Activated T-cell treated with anti-CD3 and anti-CD28 coated beads for 24 hours (primary cell): ENCODE results near the gene CCDC92.
A peak's percentile ranks its signal among the peaks of the same experiment; 100 is the strongest.
"Not testable (repeated sequence)": the region's sequence is repeated elsewhere in the genome, so short reads cannot be mapped to it uniquely, and the experiment has no call there.

Source experiments
- DNase-seq: peaks from one replicate; pipeline ENCODE4 v3.0.0-alpha.2; 2020; ENCODE audit warnings: low read depth

CCDC92 gene

GRCh38 chr12:123949770-123950165, 22.9 kb downstream of the CCDC92 start:
- DNase-seq = no peak

- DNase-seq = no peak
Observed at GRCh38 chr12:123948796-123949769, 23.5 kb downstream of the CCDC92 start.

- DNase-seq = no peak
Observed at GRCh38 chr12:123948401-123948795, 24.2 kb downstream of the CCDC92 start.

GRCh38 chr12:123947531-123947930, 25.1 kb downstream of the CCDC92 start:
- DNase-seq = not testable (repeated sequence)

- not testable (repeated sequence) for DNase-seq
Observed at GRCh38 chr12:123946516-123947505, 25.8 kb downstream of the CCDC92 start.

- no peak for DNase-seq
Observed at GRCh38 chr12:123946152-123946515, 26.5 kb downstream of the CCDC92 start.

GRCh38 chr12:123945287-123946151, 27.1 kb downstream of the CCDC92 start:
- no peak for DNase-seq

- DNase-seq = no peak
Observed at GRCh38 chr12:123944696-123945095, 27.9 kb downstream of the CCDC92 start.

- no peak for DNase-seq
Observed at GRCh38 chr12:123943816-123944215, 28.8 kb downstream of the CCDC92 start.

- DNase-seq = no peak
Observed at GRCh38 chr12:123942911-123943648, 29.6 kb downstream of the CCDC92 start.

- no peak for DNase-seq
Observed at GRCh38 chr12:123942238-123942653, 30.4 kb downstream of the CCDC92 start.

- DNase-seq = no peak
Observed at GRCh38 chr12:123941624-123942237, 30.9 kb downstream of the CCDC92 start.

GRCh38 chr12:123941000-123941399, 31.6 kb downstream of the CCDC92 start:
- DNase-seq = no peak

GRCh38 chr12:123940627-123940966, 32.0 kb downstream of the CCDC92 start:
- DNase-seq = no peak

- no peak for DNase-seq
Observed at GRCh38 chr12:123939716-123940626, 32.7 kb downstream of the CCDC92 start.

GRCh38 chr12:123938679-123939480, 33.8 kb downstream of the CCDC92 start:
- DNase-seq = no peak

- peak; percentile 31 for DNase-seq
Observed at GRCh38 chr12:123937707-123938591, 34.7 kb downstream of the CCDC92 start.
